Fibroblast of villous mesenchyme (primary cell): Measurements from ENCODE around the gene PTCH2. TPM values are rescaled to one million over a fixed set of nuclear protein-coding genes. Genes with fewer than 3 reads are reported as not detected.

Experiments
- DNase-seq: peaks from one replicate; pipeline ENCODE4 v3.0.0-alpha.2; 2010; ENCODE audit warnings: low read depth
- H3K4me3 ChIP-seq: 2 replicates; pipeline ENCODE4 v1.5.1; 2011; ENCODE audit warnings: low read depth, mild to moderate bottlenecking, low read length
- CTCF ChIP-seq: IDR thresholded peaks from 2 replicates; pipeline ENCODE4 v1.5.1; 2012; ENCODE audit warnings: low read depth, mild to moderate bottlenecking, low read length; ENCODE audit not compliant: insufficient read depth
- total RNA-seq: library from RNA; depleted of rRNA; stranded (reverse); fragments of >200 nt; gene quantifications from 2 replicates; pipeline ENCODE4 v1.2.3, GENCODE V29; 2012

The PTCH2 gene
- total RNA-seq, 1 donor = under 0.01 TPM

GRCh38 chr1:44830900-44831304 is 12.2 kb downstream of the PTCH2 start:
- TF ChIP-seq CTCF = no peak
- no peak overlapping the region for H3K4me3 ChIP-seq
- DNase-seq = no peak

GRCh38 chr1:44829506-44830384 is 13.3 kb downstream of the PTCH2 start:
- TF ChIP-seq CTCF = no peak

GRCh38 chr1:44828841-44829440 is 14.1 kb downstream of the PTCH2 start:
- TF ChIP-seq CTCF = no peak
- DNase-seq = no peak
- H3K4me3 ChIP-seq = no peak overlapping the region

More at GRCh38 chr1:44829506-44830384, 13.3 kb downstream of the PTCH2 start:
- no peak for DNase-seq
- no peak overlapping the region for H3K4me3 ChIP-seq

GRCh38 chr1:44828003-44828651 is 14.9 kb downstream of the PTCH2 start:
- DNase-seq = no peak
- no peak overlapping the region for H3K4me3 ChIP-seq
- TF ChIP-seq CTCF = no peak

GRCh38 chr1:44827197-44828002 is 15.7 kb downstream of the PTCH2 start:
- DNase-seq = no peak
- no peak for TF ChIP-seq CTCF

More at GRCh38 chr1:44827197-44828002, 15.7 kb downstream of the PTCH2 start:
- H3K4me3 ChIP-seq = no peak overlapping the region
